NCI-H128 (cell line): ENCODE results near the gene SMIM44.

Source experiments
- DNase-seq: peaks from one replicate; lab custom pipeline; 2025; ENCODE audit not compliant: unreplicated experiment; lab: John Stamatoyannopoulos, UW

The SMIM44 gene

GRCh38 chr19:3442487-3443071 is 40.7 kb downstream of the SMIM44 start:
- no peak for DNase-seq

GRCh38 chr19:3441986-3442329 is 41.3 kb downstream of the SMIM44 start:
- DNase-seq = no peak

- no peak for DNase-seq
These were observed 41.9 kb downstream of the SMIM44 start for GRCh38 chr19:3441089-3441985.

- no peak for DNase-seq
These were observed 43.2 kb downstream of the SMIM44 start for GRCh38 chr19:3440082-3440481.

GRCh38 chr19:3434630-3435553 is 48.3 kb downstream of the SMIM44 start:
- peak; percentile 89 for DNase-seq

- no peak for DNase-seq
These were observed 49.3 kb downstream of the SMIM44 start for GRCh38 chr19:3433805-3434540.

- no peak for DNase-seq
These were observed 49.9 kb downstream of the SMIM44 start for GRCh38 chr19:3433313-3433712.
